ENCODE results near the gene ZNF354C.

DNA sequence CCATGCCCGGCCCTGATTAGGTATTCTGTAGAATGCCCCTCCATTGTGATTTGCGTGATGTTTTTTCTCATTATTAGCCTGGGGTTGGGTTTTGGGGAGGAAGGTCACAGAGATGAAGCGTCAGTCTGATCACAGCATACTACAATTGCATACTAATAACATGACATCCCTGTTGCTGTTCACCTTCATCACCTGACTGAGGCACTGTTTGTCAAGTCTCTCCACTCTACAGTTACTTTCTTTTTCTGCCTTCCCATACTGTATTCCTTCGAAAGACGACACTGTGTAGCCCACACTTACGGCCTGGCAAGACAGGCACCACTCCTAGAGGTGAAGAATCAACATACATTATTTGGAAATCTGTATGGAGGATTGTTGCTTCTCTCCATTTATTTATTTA is 5.5 kb downstream of the ZNF354C start:
- TF ChIP-seq POLR2A (IDR thresholded peaks at IDR 0.05; ENCODE audit: low read depth) (no peak), EP300 (IDR thresholded peaks at IDR 0.05) (no peak)
- TF ChIP-seq, protein P1, sequence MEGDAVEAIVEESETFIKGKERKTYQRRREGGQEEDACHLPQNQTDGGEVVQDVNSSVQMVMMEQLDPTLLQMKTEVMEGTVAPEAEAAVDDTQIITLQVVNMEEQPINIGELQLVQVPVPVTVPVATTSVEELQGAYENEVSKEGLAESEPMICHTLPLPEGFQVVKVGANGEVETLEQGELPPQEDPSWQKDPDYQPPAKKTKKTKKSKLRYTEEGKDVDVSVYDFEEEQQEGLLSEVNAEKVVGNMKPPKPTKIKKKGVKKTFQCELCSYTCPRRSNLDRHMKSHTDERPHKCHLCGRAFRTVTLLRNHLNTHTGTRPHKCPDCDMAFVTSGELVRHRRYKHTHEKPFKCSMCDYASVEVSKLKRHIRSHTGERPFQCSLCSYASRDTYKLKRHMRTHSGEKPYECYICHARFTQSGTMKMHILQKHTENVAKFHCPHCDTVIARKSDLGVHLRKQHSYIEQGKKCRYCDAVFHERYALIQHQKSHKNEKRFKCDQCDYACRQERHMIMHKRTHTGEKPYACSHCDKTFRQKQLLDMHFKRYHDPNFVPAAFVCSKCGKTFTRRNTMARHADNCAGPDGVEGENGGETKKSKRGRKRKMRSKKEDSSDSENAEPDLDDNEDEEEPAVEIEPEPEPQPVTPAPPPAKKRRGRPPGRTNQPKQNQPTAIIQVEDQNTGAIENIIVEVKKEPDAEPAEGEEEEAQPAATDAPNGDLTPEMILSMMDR (IDR thresholded peaks at IDR 0.05): no peak

Data from esophagus muscularis mucosa (tissue), 4 donors.